Sigmoid colon (tissue), 4 donors: ENCODE measurements around the gene CPT2.

Source experiments
- POLR2AphosphoS5 ChIP-seq, 4 donors: sonication (generic); formaldehyde crosslinking; IDR thresholded peaks; one replicate each; pipeline ENCODE4 v1.6.1; 2017; ENCODE audit warnings: antibody characterized with exemption in 4 of 4
- TF ChIP-seq, protein P1 (sequence below), 4 experiments: fragments of 450-650 bp in 3 of 4; fragments of 200-600 bp in 1 of 4; IDR thresholded peaks; one replicate each; pipeline ENCODE4 v1.5.1; 2016 to 2019; ENCODE audit warnings: antibody characterized with exemption in 4 of 4, mild to moderate bottlenecking in 3 of 4, moderate library complexity in 2 of 4

GRCh38 chr1:53166912-53167311, 29.7 kb upstream of the CPT2 start:
- TF ChIP-seq, protein P1, sequence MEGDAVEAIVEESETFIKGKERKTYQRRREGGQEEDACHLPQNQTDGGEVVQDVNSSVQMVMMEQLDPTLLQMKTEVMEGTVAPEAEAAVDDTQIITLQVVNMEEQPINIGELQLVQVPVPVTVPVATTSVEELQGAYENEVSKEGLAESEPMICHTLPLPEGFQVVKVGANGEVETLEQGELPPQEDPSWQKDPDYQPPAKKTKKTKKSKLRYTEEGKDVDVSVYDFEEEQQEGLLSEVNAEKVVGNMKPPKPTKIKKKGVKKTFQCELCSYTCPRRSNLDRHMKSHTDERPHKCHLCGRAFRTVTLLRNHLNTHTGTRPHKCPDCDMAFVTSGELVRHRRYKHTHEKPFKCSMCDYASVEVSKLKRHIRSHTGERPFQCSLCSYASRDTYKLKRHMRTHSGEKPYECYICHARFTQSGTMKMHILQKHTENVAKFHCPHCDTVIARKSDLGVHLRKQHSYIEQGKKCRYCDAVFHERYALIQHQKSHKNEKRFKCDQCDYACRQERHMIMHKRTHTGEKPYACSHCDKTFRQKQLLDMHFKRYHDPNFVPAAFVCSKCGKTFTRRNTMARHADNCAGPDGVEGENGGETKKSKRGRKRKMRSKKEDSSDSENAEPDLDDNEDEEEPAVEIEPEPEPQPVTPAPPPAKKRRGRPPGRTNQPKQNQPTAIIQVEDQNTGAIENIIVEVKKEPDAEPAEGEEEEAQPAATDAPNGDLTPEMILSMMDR (IDR thresholded peaks at IDR 0.05) = no peak
- no peak for TF ChIP-seq POLR2AphosphoS5 (IDR thresholded peaks at IDR 0.05)
